Ovary (tissue), 3 donors: ENCODE results near the gene DIABLO.

Experiments used
- CTCF ChIP-seq, 3 donors: fragments of 450-650 bp in 2 of 3; fragments of 200-600 bp in 1 of 3; IDR thresholded peaks; one replicate each; pipeline versions ENCODE4 v1.5.1 to v1.8.0; 2016 to 2022; ENCODE audit warnings: antibody characterized with exemption in 3 of 3, mild to moderate bottlenecking in 1 of 3
- EP300 ChIP-seq: sonication (generic); formaldehyde crosslinking; IDR thresholded peaks from one replicate; pipeline ENCODE4 v1.6.1; 2017; ENCODE audit warnings: antibody characterized with exemption
- POLR2A ChIP-seq: fragments of 450-650 bp; IDR thresholded peaks from one replicate; pipeline ENCODE4 v1.6.1; 2017; ENCODE audit warnings: antibody characterized with exemption, mild to moderate bottlenecking, moderate library complexity
- donor health status: DM: no; HTN: no; CAD: no.

GRCh38 chr12:122275459-122275858 lies 49.6 kb upstream of the DIABLO start:
- TF ChIP-seq POLR2A (no peak), EP300 (no peak), CTCF (IDR thresholded peaks at IDR 0.05) (no peak)
